Chondrocyte (in vitro differentiated cells): ENCODE results near the gene DTNBP1. TPM values are rescaled to one million over a fixed set of nuclear protein-coding genes. Genes with fewer than 3 reads are reported as not detected.

Source experiments
- DNase-seq: peaks from one replicate; pipeline ENCODE4 v3.0.0; 2021; ENCODE audit warnings: mixed read lengths, low spot score
- H3K27ac Mint-ChIP-seq: one replicate; pipeline ENCODE4 v1.8.0; 2021; ENCODE audit warnings: mild to moderate bottlenecking, moderate library complexity, mixed read lengths; ENCODE audit not compliant: unreplicated experiment
- H3K27me3 Mint-ChIP-seq: 2 replicates; pipeline ENCODE4 v1.8.0; 2021; ENCODE audit warnings: low read depth, mixed read lengths
- H3K36me3 Mint-ChIP-seq: 2 replicates; pipeline ENCODE4 v1.8.0; 2021; ENCODE audit warnings: low read depth, mixed read lengths
- H3K4me1 Mint-ChIP-seq: 2 replicates; pipeline ENCODE4 v1.8.0; 2021; ENCODE audit warnings: low read depth, mild to moderate bottlenecking, mixed read lengths
- H3K4me3 Mint-ChIP-seq: one replicate; pipeline ENCODE4 v1.8.0; 2021; ENCODE audit warnings: mild to moderate bottlenecking, moderate library complexity, mixed read lengths; ENCODE audit not compliant: unreplicated experiment
- H3K9me3 Mint-ChIP-seq: 2 replicates; pipeline ENCODE4 v1.8.0; 2021; ENCODE audit warnings: low read depth, mixed read lengths
- total RNA-seq: library from RNA; stranded (reverse); gene quantifications from 3 replicates; pipeline ENCODE4 v1.2.1, GENCODE V29; 2021
- TF ChIP-seq, protein P1 (sequence below): fragments of 200-600 bp; sonication (generic); IDR thresholded peaks from 2 replicates; pipeline ENCODE4 v1.5.0; 2021; ENCODE audit warnings: antibody characterized with exemption, mild to moderate bottlenecking, moderate library complexity

DTNBP1 gene
- total RNA-seq, 1 donor from 2014 or later = 18.0 TPM

DNA sequence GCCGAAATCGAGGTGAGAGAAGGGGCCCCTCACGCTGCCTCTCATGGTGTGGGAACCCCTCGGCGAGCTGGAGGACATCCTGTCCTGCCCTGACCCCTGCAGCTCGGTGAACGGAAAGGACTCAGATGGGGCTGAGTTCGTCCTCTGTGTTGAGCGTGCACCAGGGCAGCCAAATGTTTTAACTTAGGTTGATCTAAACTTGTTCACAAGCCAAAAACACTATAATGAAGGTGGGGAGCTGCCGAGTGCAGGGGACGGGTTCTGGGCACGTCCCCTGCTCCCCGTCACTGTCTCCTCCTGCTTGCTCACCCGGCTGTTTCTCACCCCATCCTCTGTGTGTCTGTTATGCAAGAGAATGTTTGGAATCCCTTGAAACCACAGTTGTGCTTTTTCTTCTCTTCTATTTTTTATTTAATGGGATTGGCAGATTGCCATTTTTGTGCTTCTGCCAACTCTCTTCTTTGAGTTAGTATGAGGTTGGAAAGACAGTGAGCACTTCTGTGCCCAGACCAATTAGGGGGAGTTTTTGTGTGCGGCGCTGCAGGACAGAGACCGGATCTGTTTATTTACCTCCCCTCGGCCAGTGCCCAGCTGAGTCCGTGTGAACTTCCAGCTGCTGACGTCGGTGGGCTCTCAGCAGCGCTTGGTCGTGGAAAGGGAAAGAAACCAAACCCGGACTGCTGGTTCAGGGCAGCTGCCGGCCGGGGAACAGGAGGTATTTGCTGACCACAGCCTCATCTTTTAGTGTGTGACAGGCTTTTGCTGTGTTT is 158.1 kb downstream of the DTNBP1 start:
- H3K36me3 Mint-ChIP-seq = peaks cover 19% of the 10 kb centered on the region
- peak overlapping the region; percentile 64 for H3K4me3 Mint-ChIP-seq
- no peaks in the 10 kb centered on the region for H3K27me3 Mint-ChIP-seq
- H3K4me1 Mint-ChIP-seq = peaks cover 42% of the 10 kb centered on the region
- peak overlapping the region; percentile 92 for H3K27ac Mint-ChIP-seq
- peak; percentile 92 for DNase-seq
- TF ChIP-seq, protein P1, sequence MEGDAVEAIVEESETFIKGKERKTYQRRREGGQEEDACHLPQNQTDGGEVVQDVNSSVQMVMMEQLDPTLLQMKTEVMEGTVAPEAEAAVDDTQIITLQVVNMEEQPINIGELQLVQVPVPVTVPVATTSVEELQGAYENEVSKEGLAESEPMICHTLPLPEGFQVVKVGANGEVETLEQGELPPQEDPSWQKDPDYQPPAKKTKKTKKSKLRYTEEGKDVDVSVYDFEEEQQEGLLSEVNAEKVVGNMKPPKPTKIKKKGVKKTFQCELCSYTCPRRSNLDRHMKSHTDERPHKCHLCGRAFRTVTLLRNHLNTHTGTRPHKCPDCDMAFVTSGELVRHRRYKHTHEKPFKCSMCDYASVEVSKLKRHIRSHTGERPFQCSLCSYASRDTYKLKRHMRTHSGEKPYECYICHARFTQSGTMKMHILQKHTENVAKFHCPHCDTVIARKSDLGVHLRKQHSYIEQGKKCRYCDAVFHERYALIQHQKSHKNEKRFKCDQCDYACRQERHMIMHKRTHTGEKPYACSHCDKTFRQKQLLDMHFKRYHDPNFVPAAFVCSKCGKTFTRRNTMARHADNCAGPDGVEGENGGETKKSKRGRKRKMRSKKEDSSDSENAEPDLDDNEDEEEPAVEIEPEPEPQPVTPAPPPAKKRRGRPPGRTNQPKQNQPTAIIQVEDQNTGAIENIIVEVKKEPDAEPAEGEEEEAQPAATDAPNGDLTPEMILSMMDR = peak; percentile 51
- H3K9me3 Mint-ChIP-seq = no peaks in the 10 kb centered on the region

DNA sequence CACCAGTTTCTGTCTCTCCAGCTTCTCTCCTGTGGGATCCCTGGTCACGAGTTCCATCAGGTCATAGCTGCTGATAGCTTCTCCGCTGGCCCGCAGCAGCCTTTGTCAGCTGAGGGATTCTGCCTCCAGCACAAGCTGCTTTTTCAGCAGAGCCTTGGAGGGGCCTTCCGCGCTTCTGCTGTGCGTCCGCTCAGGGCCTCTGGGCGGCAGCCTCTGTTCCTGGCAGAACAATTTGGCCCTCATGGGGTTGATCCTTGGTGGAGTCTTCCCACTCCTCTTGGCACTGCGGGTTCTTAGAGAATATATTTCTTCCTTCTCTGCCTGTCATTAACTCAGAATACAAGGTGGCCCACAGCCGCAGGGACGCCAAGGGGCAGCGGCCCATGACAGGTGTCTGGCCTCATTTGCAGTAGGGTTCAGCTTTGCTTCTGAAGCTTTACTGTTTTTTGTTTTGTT is 158.8 kb downstream of the DTNBP1 start:
- H3K36me3 Mint-ChIP-seq = peaks cover 19% of the 10 kb centered on the region
- peak overlapping the region; percentile 92 for H3K27ac Mint-ChIP-seq
- no peaks in the 10 kb centered on the region for H3K9me3 Mint-ChIP-seq
- DNase-seq = no peak
- H3K4me1 Mint-ChIP-seq = peaks cover 42% of the 10 kb centered on the region
- no peaks in the 10 kb centered on the region for H3K27me3 Mint-ChIP-seq
- TF ChIP-seq, protein P1 = no peak
- H3K4me3 Mint-ChIP-seq = peak overlapping the region; percentile 26

DNA sequence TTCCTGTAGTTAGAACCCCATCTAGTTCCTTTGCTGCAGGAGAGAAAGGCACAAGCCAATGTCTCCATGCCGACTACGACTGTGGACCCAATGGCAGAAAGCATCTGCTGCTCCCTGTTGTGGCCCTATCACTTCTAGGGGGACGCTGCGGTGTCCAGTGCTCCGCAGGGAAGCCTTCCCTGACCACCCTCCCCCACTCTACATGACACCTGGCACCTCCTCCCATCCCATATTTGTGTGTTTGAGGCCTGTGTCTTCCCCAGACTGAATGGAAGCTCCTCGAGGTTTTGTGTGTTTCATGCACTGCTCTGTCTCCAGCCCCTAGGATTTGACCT is 159.5 kb downstream of the DTNBP1 start:
- Mint-ChIP-seq H3K4me1 (peaks cover 42% of the 10 kb centered on the region), H3K36me3 (peaks cover 13% of the 10 kb centered on the region), H3K4me3 (no peak overlapping the region)

DNA sequence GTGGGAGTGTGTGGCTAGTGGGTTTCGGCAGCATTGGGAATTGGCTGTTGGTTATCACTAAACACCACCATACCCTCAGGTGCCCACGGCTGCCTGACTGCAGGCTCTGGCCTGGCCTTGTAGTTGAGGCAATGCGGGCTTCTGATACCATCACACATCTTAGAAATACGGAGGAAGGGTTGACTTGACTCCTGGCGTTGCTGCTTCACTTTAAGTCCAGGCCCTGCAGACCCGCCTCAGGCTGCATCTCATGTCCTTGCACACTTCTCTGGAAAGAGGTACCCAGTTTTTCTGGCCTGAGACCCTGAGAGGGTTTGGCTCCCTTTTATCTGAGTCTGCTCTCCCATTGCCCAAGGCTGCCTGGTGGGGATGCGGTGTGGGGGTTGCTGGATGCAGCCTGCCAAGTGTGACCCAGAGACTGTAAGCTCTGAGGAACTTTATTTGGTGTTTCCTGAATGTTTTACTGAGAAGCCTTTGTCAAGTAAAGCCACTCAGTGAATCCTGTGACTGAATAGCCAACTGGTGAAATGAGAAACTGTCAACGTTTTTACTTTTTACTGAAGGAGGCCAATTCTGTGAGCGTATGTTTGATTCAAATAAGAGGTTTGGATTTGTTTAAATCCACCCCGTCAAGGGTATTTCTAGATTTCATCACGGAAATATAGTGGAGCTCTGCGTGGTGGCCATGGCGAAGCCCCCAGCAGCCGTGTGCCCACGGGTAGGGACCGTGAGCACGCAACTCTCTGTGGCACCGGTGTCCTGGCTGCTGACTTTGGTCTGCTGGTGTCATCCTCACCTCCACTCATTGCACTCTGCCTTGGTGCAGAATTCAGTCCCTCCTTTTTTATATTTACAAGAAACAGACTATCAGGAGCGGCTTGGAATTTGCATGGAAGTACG is 160.1 kb downstream of the DTNBP1 start:
- H3K27ac Mint-ChIP-seq = peak overlapping the region; percentile 77
- H3K36me3 Mint-ChIP-seq = peaks cover 14% of the 10 kb centered on the region
- peaks cover 42% of the 10 kb centered on the region for H3K4me1 Mint-ChIP-seq
- DNase-seq = no peak
- H3K27me3 Mint-ChIP-seq = no peaks in the 10 kb centered on the region
- H3K9me3 Mint-ChIP-seq = no peaks in the 10 kb centered on the region
- TF ChIP-seq, protein P1 = no peak
- H3K4me3 Mint-ChIP-seq = no peak overlapping the region

More for the DNA sequence above, 159.5 kb downstream of the DTNBP1 start:
- no peaks in the 10 kb centered on the region for H3K9me3 Mint-ChIP-seq
- H3K27ac Mint-ChIP-seq = no peak overlapping the region
- DNase-seq = no peak
- H3K27me3 Mint-ChIP-seq = no peaks in the 10 kb centered on the region
- TF ChIP-seq, protein P1 = no peak

DNA sequence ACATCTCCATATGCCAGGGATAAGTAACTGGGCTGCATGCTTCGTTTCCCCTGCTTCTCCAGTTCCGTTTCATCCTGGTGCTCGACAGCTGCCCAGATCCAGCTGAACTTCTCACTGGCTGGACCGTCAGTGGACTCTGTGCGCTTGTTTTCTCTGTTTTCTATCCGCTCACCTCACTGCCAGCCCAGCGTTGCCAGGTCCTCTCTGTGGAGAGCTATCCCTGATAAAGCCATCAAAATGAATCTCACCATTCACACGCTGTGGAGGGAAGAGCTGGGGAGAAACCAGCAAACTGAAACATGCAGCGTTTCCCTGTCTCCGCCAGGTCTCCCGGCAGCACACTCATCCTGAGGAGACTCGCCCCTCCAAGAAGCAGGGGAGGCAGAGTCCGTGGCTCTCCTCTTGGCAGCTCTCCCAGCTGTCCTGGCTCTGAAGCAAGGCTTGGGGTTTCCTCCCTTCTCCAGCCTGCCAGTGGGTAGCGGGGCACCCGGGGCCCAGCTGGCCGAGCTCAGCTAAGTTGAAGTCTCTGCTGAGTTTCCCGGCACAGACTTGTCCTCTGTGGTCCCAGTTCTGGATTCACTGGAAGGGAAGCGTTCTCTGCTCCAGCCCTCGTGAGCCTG is 160.9 kb downstream of the DTNBP1 start:
- H3K9me3 Mint-ChIP-seq = no peaks in the 10 kb centered on the region
- H3K36me3 Mint-ChIP-seq = peaks cover 10% of the 10 kb centered on the region
- peak; percentile 92 for DNase-seq
- H3K4me3 Mint-ChIP-seq = no peak overlapping the region
- TF ChIP-seq, protein P1 = no peak
- peak overlapping the region; percentile 77 for H3K27ac Mint-ChIP-seq
- no peaks in the 10 kb centered on the region for H3K27me3 Mint-ChIP-seq
- peaks cover 42% of the 10 kb centered on the region for H3K4me1 Mint-ChIP-seq
